HG02798 (cell line): ENCODE results near the gene RPA3.

Experiments used
- ATAC-seq: cut with Tn5 transposase; IDR thresholded peaks from one replicate; pipeline ENCODE4 v1.9.1; 2021; ENCODE audit warnings: mild to moderate bottlenecking; ENCODE audit not compliant: unreplicated experiment, poor library complexity

RPA3 gene

DNA sequence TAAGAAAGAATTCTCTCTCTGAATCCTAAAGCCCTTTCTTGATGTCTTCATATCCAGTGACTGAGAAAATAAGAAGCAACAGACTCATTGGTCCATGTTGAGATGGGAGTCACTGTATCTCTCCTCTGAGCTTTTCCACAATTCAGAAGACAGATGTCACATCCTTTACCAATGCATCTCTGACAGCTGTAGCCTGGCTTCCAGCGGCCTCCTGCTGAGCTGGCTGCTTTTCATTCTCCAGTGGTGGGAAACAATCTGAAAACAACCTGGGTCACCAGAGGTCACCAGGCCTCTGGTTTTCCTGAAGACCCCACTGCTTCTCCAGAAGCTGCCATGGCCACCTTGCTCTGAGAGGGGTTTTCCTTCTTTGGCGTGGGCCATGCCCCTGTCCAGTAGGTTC, 18.3 kb upstream of the RPA3 start:
- no peak for ATAC-seq

DNA sequence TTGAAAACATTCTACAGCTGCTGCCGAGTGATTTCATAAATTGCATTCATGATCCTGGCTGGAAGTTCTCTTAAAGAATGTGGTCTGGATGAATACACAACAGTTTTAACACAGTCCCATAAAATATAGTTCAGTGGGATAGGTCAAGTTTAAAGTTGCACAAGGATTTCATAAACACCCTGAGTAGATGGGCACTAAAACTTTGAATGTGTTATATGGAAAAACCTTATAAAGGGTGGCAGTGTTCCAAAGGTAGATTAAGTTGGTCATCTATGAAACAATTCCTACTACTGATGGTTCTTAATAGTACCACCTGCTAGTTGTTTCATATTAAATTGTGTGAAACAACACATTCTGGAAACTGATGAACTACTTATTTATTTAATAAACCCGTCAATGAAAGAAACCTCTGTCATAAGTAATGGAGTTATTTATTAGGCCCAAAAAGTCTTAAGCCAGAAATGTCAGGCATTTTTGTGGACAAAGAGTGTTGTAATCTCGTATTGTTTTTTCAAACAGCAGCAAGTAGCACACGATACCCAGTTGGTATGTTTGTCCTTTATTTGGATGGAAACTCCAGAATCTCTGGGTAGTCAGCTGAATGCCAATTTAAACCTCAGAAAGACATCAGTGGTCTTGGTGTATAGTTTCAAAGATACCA, 14.3 kb upstream of the RPA3 start:
- no peak for ATAC-seq

DNA sequence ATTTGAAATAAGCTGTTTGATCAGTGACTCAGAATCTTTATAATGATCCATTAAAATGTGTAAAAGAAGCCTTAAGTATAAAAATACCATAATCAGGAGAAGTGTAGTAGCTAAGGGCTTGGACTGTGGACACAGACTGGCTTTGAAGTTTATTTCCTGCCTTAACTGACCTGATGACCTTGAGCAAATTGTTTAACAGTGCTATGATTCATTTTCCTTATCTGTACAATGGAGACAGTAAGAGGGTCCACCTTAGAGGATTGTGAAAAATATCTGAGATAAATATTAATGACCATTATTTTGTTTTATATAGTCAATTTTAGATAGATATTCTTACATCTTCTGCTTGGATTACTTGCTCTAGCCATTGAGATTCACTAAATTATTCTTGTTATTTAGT, 13.3 kb upstream of the RPA3 start:
- ATAC-seq, result no peak

DNA sequence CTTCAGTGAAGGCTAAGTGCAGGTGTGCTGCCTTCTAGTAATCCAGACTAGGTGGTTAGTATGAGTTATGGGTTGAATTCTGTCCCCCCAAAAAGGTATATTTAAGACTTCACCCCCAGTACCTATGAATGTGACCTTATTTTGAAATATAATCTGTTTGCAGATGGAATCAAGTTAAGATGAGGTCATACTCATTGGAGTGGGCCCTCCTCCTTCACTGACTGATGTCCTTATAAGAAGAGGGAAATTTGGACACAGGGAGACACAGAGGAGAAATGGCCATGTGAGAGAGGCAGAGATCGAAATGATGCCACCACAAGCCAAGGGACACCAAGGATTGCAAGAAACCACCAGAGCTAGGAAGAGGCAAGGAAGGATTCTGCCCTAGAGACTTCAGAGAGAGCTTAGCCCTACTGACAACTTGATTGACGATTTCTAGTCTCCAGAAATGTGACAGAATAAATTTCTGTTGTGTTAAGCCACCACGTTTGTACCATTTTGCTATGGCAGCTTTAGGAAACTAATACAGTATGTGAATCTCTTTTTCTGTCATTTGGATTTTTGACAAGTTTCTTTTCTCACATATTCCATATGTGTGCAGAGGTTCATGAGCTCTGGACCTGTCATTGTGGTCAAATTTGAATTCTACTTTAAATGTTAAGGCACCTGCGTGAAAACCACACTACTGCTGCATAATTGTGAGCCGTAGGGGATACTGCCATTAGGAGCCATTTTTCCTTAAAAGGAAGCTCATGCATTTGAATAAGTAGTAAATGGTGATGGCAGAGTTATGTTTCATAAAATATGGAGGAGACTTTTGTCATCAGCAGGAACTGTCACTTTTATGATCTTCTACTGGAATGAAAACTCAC, 2.6 kb upstream of the RPA3 start:
- no peak for ATAC-seq

DNA sequence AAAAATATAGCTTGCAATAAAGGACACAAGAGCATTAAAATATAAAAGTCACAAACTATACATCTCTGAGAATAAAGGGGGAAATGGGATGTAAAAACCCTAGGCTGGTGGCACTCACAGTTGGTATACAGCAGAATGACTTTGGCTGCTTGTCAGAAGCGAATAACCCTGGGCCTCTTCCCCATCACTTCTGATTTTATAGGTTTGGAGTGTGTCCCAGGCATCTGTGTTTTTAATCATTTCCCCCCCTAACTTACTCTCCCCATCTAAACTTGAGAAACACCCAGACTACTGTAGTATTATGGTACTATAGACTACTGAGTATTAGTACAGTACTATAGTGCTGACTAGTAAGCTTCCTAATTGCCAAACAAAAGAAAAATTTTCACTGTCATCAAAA, 1.8 kb upstream of the RPA3 start:
- ATAC-seq, result no peak

DNA sequence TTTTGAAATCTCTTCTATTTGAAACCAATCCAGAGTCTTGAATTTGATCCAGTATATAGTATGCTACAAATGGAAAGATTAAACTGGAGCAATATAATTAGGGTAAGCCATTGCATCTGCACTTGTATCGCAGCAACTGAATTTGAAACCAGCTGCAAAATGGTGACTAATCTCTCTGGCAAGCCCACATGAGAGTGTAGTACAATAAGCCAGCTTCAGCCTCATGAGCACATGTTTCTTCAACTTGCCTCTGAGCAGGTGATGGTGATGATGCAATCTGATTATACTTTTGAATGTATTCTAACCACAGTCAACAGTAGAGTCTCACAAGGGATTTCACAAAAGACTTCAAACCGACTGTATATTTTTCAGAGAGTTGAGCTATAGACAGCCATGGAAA, 829 bp upstream of the RPA3 start:
- peak; percentile 97 for ATAC-seq

DNA sequence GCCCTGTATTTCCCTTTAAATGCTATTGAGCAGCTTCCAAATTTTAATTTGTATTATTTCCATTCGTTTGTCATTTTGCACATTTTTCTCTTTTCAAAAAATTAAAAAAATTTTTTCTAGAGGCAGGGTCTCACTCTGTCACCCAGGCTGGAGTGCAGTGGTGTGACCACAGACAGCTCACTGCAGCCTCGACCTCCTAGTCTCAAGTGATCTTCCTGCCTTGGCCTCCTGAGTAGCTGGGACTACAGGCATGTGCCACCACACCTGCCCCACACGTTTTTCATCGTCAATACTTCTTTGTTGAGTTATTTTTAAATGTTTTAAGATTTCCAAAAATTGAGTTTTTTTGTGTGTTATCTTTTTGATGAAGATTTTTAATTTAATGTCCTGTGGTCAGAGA, 4.7 kb downstream of the RPA3 start:
- no peak for ATAC-seq

DNA sequence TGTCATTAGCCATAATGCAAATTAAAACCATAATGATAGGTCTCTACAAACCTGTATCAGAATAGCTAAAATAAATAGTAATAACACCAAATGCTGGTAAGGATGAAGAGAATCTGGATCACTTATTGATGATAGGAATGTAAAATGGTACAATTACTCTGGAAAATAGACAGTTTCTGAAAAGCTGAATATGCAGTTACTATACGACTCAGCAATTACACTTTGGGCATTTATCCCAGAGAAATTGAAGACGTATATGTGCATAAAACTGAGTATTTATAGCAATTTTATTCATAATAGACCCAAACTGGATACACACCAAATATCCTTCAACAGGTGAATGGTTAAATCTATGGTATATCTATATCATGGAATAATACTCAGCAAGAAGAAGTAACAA, 7.9 kb downstream of the RPA3 start:
- ATAC-seq, result no peak

DNA sequence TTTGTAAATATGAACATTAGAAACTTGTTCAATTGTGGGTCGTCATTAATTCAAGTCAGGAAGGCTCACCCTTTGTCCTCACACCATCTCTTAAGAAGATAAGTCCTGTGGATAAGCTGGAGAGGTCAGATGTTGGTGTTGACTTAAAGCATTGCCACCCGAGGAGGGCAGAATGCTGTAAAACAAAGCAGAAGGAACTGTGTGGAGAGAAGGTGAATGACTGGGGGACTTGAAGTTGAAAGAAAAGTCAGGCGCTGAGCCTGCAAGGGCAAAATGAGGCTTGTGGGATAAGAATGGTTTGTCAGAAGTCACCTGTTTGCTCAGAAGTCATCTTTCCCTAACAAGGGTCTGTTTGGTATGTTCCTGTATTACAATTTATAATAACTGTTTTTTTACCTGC, 9.1 kb downstream of the RPA3 start:
- ATAC-seq, result no peak

DNA sequence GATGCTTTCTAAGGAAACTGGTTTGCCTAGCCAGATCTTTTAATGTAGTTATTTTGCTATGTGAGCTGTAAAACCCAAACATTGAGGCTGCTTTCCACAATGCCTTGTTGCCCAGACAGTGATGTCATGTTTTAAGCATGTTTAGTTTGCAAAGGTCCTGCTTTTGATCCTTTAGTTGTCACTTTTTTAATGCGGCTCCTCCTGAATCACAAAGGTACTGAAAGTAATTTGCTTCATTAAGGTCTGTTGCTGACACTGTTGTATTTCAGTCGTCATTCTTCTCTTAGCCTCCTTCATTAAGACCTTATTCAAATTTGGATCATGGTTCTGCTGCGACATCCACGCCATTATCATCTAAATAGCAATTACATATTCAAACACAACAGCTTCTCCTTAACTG, 10.6 kb downstream of the RPA3 start:
- no peak for ATAC-seq

DNA sequence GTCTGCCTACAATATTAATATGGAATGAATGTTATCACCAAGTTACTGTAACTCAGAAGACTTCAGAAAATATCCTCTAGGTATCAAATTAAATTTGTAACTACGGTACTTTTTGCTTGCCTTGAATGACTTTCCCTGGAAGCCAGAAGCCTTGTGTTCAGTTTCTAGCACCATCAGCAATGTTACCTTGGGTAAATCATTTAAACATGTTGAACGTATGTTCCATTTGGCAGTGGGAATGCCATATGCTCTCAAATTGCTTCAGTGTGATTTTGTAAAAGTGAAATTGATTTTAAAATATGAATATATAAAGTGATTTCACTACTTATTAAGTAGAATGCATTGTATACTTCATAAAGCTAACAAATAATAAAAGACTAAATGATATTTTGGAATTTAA, 11.2 kb downstream of the RPA3 start:
- no peak for ATAC-seq

DNA sequence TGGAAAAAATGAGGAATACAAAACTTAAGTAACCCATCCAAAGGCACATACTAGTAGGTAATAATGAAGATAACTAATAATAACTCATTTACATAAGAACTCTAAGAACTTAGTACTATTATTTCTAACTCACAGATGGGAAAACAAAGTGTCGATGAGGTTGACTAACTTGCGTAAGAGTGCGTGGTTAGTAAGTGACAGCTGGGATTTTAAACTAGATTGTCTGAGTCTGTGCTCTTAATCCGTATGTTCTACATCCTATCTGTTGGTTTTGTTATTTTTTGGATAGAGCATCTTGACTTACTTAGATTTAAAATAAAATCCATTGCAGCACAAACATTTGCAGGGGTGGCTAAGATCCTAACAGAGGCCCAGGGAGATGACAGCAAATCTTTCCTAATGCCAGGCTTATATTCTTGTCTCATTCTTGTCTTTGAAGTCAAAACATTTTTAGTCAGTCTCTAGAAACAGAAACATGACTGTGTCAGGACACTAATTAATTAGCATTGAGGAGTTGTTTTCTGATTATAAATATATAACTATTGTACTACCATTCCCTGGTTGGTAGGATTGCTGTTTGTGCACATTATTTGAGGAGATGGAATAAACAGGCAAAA, 11.7 kb downstream of the RPA3 start:
- no peak for ATAC-seq

DNA sequence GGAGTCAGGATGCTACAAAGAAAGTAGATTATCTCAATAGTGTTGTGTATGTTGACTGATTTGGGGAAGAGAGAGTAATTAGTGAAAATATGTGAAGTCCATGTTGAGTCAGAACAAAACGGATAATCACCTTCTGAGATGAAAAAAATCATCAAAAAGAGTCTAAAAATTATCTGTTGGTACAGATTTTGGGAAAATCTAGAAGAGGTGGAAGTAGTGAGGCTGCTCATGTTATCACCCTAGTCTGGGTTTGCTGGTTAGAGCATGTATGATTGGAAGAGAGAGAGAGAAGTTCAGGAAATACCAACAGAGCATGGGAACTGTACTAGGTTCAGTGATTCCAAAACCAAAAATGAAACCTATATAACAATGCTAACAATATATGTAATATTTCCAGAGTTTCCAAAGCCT, 12.3 kb downstream of the RPA3 start:
- peak; percentile 57 for ATAC-seq

DNA sequence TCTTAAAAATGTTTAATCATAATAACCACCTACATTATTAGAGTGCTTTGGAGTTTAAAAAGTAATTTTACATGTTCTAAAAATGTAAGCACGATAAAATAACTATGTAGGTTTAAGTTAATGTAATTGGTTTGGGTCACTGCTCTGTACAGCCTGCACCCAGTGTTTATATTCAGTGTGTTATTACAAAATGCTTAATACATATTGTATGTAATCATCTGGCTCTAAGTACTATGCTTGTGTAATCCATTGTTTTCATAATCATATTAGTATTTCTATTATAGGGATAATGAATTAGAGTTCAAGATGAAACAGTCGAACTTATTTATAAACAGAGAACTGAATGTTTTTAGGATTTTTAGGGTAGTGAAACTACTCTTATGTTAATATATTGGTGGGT, 13.1 kb downstream of the RPA3 start:
- ATAC-seq, result no peak

DNA sequence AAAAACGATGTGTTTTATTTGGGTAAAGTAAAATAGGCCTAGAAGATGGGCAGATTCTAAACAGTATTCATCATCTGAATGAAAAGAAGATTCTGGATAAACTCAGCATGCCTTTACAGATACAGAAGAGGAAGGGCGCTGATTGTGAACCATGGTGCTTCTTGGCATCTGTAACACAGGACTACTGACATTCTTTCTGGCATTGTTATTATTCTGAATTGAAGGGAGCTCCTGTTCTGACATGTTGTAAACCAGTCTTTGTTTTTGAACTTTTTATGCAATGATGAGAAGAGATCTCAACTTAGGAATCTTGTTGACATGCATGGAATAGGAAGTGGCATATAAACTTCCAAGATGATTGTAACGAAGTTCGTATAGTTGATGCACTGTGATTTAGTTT, 13.5 kb downstream of the RPA3 start:
- no peak for ATAC-seq

DNA sequence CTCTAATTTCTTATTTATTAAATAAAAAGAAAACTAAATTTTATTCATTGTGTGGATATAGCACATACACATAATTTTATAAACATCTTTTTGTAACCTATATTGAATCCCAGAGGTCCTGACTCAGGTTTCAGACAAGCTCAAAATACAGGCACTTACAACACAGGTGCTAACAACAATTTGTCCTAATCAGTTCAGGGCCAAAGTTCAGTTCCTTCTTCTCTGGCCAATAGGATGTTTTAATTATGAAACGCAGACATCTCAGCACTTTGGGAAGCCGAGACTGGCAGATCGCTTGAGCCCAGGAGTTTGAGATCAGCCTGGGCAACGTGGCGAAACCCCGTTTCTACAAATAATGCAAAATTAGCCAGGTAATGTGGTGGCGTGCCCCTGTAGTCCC, 15.0 kb downstream of the RPA3 start:
- ATAC-seq, result no peak

DNA sequence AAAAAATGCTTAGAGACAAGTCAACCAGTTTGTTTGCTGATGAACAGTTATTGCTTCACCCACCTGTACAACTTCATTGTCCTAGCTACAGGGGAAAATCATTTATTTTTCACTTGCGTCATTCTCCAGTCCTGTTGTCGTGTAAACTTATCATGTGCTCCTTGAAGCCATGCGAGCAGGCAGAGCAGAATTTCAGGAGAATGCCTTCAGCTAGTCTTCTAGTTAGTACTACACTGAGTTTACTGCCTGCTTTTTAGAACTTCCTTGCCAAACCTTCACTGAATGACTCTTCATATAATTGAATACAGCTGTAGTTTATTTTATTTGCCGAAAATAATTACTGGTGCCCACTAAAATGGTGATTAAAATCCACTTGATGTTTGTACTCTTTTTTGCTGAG, 15.6 kb downstream of the RPA3 start:
- no peak for ATAC-seq

DNA sequence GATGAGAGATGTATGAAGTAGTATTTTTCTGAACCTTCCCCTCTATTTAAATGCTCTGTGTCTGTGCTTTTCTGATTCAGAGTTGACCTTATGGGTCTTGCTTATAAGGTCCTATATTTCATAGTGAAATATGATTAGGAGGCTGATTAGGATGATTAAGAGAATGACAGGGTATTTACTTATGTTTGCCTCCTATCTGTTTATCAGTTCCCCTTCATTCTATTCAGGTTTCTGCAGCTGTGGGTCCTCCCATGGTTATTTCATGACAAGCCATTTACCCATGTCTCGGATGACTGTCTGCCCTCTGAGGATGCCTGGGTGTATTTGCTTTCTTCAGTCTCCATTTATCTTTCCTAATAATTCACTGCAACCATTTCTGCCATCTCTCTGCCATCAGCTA, 16.9 kb downstream of the RPA3 start:
- ATAC-seq, result no peak

DNA sequence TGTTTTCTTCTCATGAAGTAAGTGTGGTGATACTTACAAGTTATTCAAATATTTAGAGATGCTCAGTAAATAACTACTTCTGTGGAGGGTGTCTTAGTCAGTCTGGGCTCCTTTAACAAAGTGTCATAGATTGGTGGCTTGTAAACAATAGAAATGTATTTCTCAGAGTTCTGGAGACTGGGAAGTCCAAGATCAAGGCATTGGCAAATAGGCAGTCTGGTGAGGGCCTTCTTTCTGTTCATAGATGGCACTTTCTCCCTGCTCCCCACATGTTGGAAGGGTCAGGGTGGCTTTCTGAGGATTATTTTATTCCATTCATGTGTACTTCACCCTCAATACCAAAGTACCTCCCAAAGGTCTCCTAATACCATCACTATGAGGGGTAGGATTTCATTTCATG, 18.4 kb downstream of the RPA3 start:
- ATAC-seq, result no peak

DNA sequence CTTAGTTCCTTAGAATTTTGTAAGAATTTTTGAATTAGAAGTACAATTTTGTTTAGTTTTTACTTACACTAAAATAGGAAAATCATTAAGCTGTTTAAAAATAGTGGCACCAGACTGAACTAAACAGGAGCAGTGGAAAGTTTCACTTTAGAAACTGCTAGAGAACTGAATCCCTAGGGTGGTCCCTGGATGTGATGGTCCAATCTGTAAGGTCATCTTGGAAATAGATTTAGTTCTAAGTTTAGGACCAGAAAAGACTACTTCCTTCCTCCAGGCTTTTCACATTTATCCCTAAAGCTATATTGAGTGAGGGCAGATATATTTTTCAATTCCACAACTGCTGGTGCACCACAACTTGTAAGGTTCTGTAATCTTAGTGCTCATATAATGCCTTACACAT, 19.0 kb downstream of the RPA3 start:
- no peak for ATAC-seq

DNA sequence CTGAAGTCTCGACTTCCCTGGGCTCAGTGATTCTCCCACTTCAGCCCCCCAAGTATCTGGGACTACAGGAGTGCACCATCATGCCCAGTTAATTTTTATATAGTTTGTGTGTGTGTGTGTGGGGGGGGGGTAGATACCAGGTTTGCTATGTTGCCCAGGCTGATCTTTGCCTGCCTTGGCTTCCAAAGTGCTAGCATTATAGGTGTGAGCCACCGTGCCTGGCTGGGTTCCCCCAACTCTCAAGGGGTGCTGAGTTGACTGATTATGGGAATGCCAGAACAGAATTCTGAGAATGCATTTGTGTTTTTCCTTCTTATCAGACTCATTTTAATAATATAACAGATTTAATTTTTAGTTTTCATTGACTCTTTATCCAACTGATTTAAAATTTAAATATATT, 19.5 kb downstream of the RPA3 start:
- no peak for ATAC-seq
